ENCODE results near the gene AGXT. TPM values are rescaled to one million over a fixed set of nuclear protein-coding genes. Genes with fewer than 3 reads are reported as not detected.

AGXT gene
- total RNA-seq, 1 experiment from 2014 or later, result 0.36 TPM

Other genes starting within 250 kb of the AGXT start
- 1.3 TPM for gene GPR35, start 243.3 kb upstream of the AGXT start, total RNA-seq (2021; ENCODE audit: unreplicated experiment)
- not detected for gene AQP12B, start 185.9 kb upstream of the AGXT start, total RNA-seq (2021; ENCODE audit: unreplicated experiment)
- gene AQP12A, start 177.0 kb upstream of the AGXT start, total RNA-seq (2021; ENCODE audit: unreplicated experiment), result not detected
- gene KIF1A, start 48.6 kb upstream of the AGXT start, total RNA-seq (2021; ENCODE audit: unreplicated experiment), result 132 TPM
- 0.21 TPM for gene MAB21L4, start 27.3 kb downstream of the AGXT start, total RNA-seq (2021; ENCODE audit: unreplicated experiment)
- 0.23 TPM for gene CROCC2, start 37.5 kb downstream of the AGXT start, total RNA-seq (2021; ENCODE audit: unreplicated experiment)
- 11.0 TPM for gene SNED1, start 129.8 kb downstream of the AGXT start, total RNA-seq (2021; ENCODE audit: unreplicated experiment)
- gene MTERF4, start 233.5 kb downstream of the AGXT start, total RNA-seq (2021; ENCODE audit: unreplicated experiment), result 28.9 TPM